ENCODE data around the gene DCLK1.

GRCh38 chr13:36130193-36130551, 1.0 kb downstream of the DCLK1 start:
- TF ChIP-seq, protein P1, sequence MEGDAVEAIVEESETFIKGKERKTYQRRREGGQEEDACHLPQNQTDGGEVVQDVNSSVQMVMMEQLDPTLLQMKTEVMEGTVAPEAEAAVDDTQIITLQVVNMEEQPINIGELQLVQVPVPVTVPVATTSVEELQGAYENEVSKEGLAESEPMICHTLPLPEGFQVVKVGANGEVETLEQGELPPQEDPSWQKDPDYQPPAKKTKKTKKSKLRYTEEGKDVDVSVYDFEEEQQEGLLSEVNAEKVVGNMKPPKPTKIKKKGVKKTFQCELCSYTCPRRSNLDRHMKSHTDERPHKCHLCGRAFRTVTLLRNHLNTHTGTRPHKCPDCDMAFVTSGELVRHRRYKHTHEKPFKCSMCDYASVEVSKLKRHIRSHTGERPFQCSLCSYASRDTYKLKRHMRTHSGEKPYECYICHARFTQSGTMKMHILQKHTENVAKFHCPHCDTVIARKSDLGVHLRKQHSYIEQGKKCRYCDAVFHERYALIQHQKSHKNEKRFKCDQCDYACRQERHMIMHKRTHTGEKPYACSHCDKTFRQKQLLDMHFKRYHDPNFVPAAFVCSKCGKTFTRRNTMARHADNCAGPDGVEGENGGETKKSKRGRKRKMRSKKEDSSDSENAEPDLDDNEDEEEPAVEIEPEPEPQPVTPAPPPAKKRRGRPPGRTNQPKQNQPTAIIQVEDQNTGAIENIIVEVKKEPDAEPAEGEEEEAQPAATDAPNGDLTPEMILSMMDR (IDR thresholded peaks at IDR 0.05), result no peak
- TF ChIP-seq POLR2A (IDR thresholded peaks at IDR 0.05) (no peak), EP300 (IDR thresholded peaks at IDR 0.05) (no peak)

Measured in tibial nerve (tissue), 4 donors.